Vagina (tissue), 2 donors: ENCODE results near the gene PRKCB. TPM values are rescaled to one million over a fixed set of nuclear protein-coding genes. Genes with fewer than 3 reads are reported as not detected.

Source experiments
- DNase-seq, 2 donors: peaks; one replicate each; pipeline ENCODE4 v3.0.0-alpha.2; 2017; ENCODE audit errors: extremely low spot score in 2 of 2
- H3K27ac ChIP-seq: fragments of 200-600 bp; sonication (generic); one replicate; pipeline ENCODE4 v1.5.1; 2019
- H3K27me3 ChIP-seq: fragments of 200-600 bp; sonication (generic); one replicate; pipeline ENCODE4 v1.5.1; 2019
- H3K36me3 ChIP-seq, 2 donors: fragments of 200-600 bp; sonication (generic); one replicate each; pipeline ENCODE4 v1.5.1; 2017 to 2019
- H3K4me1 ChIP-seq: fragments of 200-600 bp; sonication (generic); one replicate; pipeline ENCODE4 v1.5.1; 2019
- H3K4me3 ChIP-seq, 2 donors: fragments of 200-600 bp; sonication (generic); 1 replicate in 1 of 2; 2 replicates in 1 of 2; pipeline ENCODE4 v1.5.1; 2016 to 2019
- H3K9me3 ChIP-seq: fragments of 200-600 bp; sonication (generic); one replicate; pipeline ENCODE4 v1.5.1; 2019
- POLR2A ChIP-seq, 2 donors: fragments of 450-650 bp; IDR thresholded peaks; one replicate each; pipeline ENCODE4 v1.6.1; 2017; ENCODE audit warnings: antibody characterized with exemption in 2 of 2, mild to moderate bottlenecking in 2 of 2, moderate library complexity in 2 of 2
- POLR2AphosphoS5 ChIP-seq, 2 donors: sonication (generic); formaldehyde crosslinking; IDR thresholded peaks; one replicate each; pipeline ENCODE4 v1.9.0; 2017; ENCODE audit warnings: antibody characterized with exemption in 2 of 2, mild to moderate bottlenecking in 2 of 2, low read depth in 1 of 2; ENCODE audit not compliant: insufficient read depth in 1 of 2
- intact Hi-C: fragments of 100-400 bp; cut with DNase I; formaldehyde crosslinking; loops from one replicate; pipeline ENCODE4 v1.15.1; 2023
- total RNA-seq: library from RNA; depleted of rRNA; stranded (reverse); fragments of >200 nt; gene quantifications from one replicate; pipeline ENCODE4 v1.2.3, GENCODE V29; 2016
- TF ChIP-seq, protein P1 (sequence below), 3 experiments: fragments of 450-650 bp in 2 of 3; fragments of 200-600 bp in 1 of 3; sonication (generic) in 1 of 3; IDR thresholded peaks; one replicate each; pipeline ENCODE4 v1.5.1; 2017 to 2019; ENCODE audit warnings: antibody characterized with exemption in 3 of 3, mild to moderate bottlenecking in 2 of 3, moderate library complexity in 2 of 3

Gene PRKCB
- total RNA-seq, 1 donor from 2014 or later, result 9.1 TPM

DNA sequence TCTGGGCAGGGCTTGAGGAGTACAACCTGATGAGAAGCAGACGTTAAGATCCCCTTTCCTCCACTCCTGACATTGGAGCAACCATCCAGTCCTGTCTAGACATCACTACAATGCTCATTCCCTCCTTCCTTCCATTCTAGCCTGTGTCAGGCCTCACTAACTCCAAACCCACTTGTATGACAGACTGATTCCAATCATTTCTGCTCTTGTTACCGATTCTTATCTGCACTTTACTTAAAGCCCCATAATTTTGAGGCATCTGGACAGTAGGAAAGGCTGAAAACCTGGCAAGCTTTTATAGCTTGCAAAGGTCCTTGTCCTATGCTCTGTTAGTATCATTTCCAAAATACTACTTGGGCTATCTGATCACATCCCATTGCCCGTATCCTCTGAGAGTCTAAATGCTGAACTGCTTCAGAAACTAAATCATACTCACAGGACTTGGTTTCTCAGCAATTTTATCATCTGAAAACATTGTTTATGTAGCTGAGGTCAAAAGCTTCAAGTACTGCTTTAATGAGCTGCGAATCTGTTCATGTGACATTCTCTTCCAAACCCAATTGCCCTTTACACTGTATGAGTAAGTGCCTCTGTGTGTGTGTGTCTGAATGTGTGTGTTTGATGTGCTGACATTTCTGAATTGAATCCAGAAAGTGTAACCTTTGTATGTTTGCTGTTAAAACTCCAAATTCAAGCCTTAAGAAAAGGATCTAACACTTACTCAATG lies 363.2 kb downstream of the PRKCB start:
- intact Hi-C loops, result no loop called here
- no peaks in the 10 kb centered on the region for H3K36me3 ChIP-seq
- DNase-seq, result no peak
- H3K9me3 ChIP-seq, result no peaks in the 10 kb centered on the region
- TF ChIP-seq, protein P1, sequence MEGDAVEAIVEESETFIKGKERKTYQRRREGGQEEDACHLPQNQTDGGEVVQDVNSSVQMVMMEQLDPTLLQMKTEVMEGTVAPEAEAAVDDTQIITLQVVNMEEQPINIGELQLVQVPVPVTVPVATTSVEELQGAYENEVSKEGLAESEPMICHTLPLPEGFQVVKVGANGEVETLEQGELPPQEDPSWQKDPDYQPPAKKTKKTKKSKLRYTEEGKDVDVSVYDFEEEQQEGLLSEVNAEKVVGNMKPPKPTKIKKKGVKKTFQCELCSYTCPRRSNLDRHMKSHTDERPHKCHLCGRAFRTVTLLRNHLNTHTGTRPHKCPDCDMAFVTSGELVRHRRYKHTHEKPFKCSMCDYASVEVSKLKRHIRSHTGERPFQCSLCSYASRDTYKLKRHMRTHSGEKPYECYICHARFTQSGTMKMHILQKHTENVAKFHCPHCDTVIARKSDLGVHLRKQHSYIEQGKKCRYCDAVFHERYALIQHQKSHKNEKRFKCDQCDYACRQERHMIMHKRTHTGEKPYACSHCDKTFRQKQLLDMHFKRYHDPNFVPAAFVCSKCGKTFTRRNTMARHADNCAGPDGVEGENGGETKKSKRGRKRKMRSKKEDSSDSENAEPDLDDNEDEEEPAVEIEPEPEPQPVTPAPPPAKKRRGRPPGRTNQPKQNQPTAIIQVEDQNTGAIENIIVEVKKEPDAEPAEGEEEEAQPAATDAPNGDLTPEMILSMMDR (IDR thresholded peaks at IDR 0.05), result no peak
- TF ChIP-seq POLR2AphosphoS5 (IDR thresholded peaks at IDR 0.05; ENCODE audit: insufficient read depth in 1 of 2, low read depth in 1 of 2) (no peak), POLR2A (IDR thresholded peaks at IDR 0.05) (no peak)
- H3K4me3 ChIP-seq, result no peak overlapping the region
- H3K27ac ChIP-seq, result no peak overlapping the region
- H3K27me3 ChIP-seq, result no peaks in the 10 kb centered on the region
- no peaks in the 10 kb centered on the region for H3K4me1 ChIP-seq

DNA sequence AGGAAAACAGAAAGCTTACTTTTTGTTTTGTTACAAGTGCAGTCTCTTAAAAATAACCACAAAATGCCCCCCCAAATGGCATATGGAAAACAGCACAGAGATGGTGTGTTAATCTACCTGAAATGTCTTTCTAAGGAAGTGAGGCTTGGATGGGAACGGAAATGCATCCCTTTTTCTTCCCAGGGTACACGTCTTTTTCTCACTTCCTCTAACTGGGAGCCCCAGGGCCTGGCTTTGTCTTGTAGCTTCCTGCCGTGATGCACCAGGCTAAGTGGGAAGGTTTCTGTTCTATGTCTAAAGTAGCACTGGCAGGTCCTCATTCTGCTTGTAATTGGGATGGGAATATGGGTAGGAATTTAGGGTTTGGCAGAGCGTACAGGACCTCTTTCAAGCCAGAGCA lies 367.9 kb downstream of the PRKCB start:
- Histone ChIP-seq H3K27ac (no peak overlapping the region), H3K4me1 (no peaks in the 10 kb centered on the region), H3K36me3 (no peaks in the 10 kb centered on the region), H3K9me3 (no peaks in the 10 kb centered on the region), H3K27me3 (no peaks in the 10 kb centered on the region), H3K4me3 (no peak overlapping the region)
- intact Hi-C loops, result no loop called here
- TF ChIP-seq, protein P1 (IDR thresholded peaks at IDR 0.05), result no peak
- TF ChIP-seq POLR2A (IDR thresholded peaks at IDR 0.05), result no peak
- no peak for TF ChIP-seq POLR2AphosphoS5 (IDR thresholded peaks at IDR 0.05; ENCODE audit: insufficient read depth in 1 of 2, low read depth in 1 of 2)
- DNase-seq, result no peak

DNA sequence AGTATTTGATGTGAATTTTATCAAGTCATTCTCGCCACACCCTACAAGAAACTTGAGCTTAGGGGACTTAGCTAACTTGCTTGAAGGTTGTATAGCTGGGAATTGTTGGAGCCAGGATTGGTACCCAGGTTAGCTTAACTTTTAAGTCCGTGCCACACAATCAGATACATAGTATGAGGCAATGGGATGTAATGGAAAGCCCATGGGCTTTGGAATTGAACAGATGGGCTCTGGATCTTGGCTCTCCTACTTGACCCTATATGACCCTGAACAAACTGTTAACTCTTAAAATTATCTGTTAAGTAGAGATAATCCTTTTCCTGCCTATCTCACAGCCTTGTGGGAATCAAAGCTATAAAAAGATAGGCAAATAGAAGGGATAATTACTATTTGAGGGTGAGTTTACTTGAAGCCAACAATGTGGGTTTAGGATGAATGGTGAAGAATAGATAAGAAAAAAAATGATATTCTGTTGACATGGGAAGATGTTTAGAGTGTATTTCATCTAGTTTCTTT lies 368.4 kb downstream of the PRKCB start:
- no peak overlapping the region for H3K27ac ChIP-seq
- no peaks in the 10 kb centered on the region for H3K4me1 ChIP-seq
- H3K27me3 ChIP-seq, result no peaks in the 10 kb centered on the region
- H3K9me3 ChIP-seq, result no peaks in the 10 kb centered on the region
- DNase-seq, result no peak
- TF ChIP-seq POLR2AphosphoS5 (IDR thresholded peaks at IDR 0.05; ENCODE audit: insufficient read depth in 1 of 2, low read depth in 1 of 2), result no peak
- TF ChIP-seq POLR2A (IDR thresholded peaks at IDR 0.05), result no peak
- TF ChIP-seq, protein P1 (IDR thresholded peaks at IDR 0.05), result no peak
- H3K4me3 ChIP-seq, result no peak overlapping the region
- intact Hi-C loops, result no loop called here
- no peaks in the 10 kb centered on the region for H3K36me3 ChIP-seq

DNA sequence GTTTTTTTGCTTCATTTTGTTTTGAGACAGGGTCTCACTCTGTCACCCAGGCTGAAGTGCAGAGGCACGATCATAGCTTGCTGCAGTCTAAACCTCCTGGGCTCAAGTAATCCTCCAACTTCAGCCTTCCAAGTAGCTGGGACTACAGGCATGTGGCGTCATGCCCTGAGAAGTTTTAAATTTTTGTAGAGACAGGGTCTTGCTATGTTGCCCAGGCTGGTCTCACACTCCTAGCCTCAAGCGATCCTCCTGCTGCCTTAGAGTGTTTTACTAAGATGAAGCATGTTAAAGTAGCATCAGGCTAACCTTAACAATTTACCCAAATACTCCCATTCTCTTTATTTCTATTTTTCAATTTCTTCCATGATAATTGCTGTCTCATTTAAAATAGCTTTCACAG lies 371.1 kb downstream of the PRKCB start:
- no peaks in the 10 kb centered on the region for H3K4me1 ChIP-seq
- TF ChIP-seq, protein P1 (IDR thresholded peaks at IDR 0.05), result no peak
- TF ChIP-seq POLR2AphosphoS5 (IDR thresholded peaks at IDR 0.05; ENCODE audit: insufficient read depth in 1 of 2, low read depth in 1 of 2) (no peak), POLR2A (IDR thresholded peaks at IDR 0.05) (no peak)
- no peak overlapping the region for H3K27ac ChIP-seq
- H3K4me3 ChIP-seq, result no peak overlapping the region
- no peaks in the 10 kb centered on the region for H3K9me3 ChIP-seq
- DNase-seq, result no peak
- intact Hi-C loops, result no loop called here
- no peaks in the 10 kb centered on the region for H3K27me3 ChIP-seq
- no peaks in the 10 kb centered on the region for H3K36me3 ChIP-seq

DNA sequence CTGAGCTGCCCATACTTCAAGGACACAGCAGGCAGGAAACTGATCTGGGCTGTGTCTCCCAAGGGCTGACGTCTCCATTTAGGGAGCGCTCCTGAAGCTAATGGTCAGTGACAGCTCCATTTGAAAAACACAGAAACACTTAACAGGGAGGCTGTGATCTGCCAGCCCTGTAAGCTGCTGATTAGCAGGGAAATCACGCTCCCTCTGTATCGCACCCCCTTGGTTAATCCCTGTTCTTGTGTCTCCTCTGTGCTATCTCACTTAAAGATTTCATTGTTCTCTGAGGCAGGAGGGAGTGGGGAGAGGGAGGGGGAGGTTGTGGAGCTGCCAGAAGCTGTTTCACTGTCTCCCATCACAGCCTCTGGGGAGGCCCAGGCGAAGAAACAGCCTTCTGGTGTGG lies 372.9 kb downstream of the PRKCB start:
- TF ChIP-seq, protein P1 (IDR thresholded peaks at IDR 0.05), result no peak
- Histone ChIP-seq H3K27me3 (no peaks in the 10 kb centered on the region), H3K4me1 (no peaks in the 10 kb centered on the region), H3K9me3 (no peaks in the 10 kb centered on the region), H3K27ac (no peak overlapping the region), H3K36me3 (no peaks in the 10 kb centered on the region), H3K4me3 (no peak overlapping the region)
- DNase-seq, result no peak
- intact Hi-C loops, result no loop called here
